Chondrocyte (in vitro differentiated cells): ENCODE results near the gene SMYD5. TPM values are rescaled to one million over a fixed set of nuclear protein-coding genes. Genes with fewer than 3 reads are reported as not detected.

Experiments
- DNase-seq: peaks from one replicate; pipeline ENCODE4 v3.0.0; 2021; ENCODE audit warnings: mixed read lengths, low spot score
- H3K27ac Mint-ChIP-seq: one replicate; pipeline ENCODE4 v1.8.0; 2021; ENCODE audit warnings: mild to moderate bottlenecking, moderate library complexity, mixed read lengths; ENCODE audit not compliant: unreplicated experiment
- H3K27me3 Mint-ChIP-seq: 2 replicates; pipeline ENCODE4 v1.8.0; 2021; ENCODE audit warnings: low read depth, mixed read lengths
- H3K36me3 Mint-ChIP-seq: 2 replicates; pipeline ENCODE4 v1.8.0; 2021; ENCODE audit warnings: low read depth, mixed read lengths
- H3K4me1 Mint-ChIP-seq: 2 replicates; pipeline ENCODE4 v1.8.0; 2021; ENCODE audit warnings: low read depth, mild to moderate bottlenecking, mixed read lengths
- H3K4me3 Mint-ChIP-seq: one replicate; pipeline ENCODE4 v1.8.0; 2021; ENCODE audit warnings: mild to moderate bottlenecking, moderate library complexity, mixed read lengths; ENCODE audit not compliant: unreplicated experiment
- H3K9me3 Mint-ChIP-seq: 2 replicates; pipeline ENCODE4 v1.8.0; 2021; ENCODE audit warnings: low read depth, mixed read lengths
- total RNA-seq: library from RNA; stranded (reverse); gene quantifications from 3 replicates; pipeline ENCODE4 v1.2.1, GENCODE V29; 2021
- TF ChIP-seq, protein P1 (sequence below): fragments of 200-600 bp; sonication (generic); IDR thresholded peaks from 2 replicates; pipeline ENCODE4 v1.5.0; 2021; ENCODE audit warnings: antibody characterized with exemption, mild to moderate bottlenecking, moderate library complexity

SMYD5 gene
- total RNA-seq, 1 donor from 2014 or later = 10.0 TPM

DNA sequence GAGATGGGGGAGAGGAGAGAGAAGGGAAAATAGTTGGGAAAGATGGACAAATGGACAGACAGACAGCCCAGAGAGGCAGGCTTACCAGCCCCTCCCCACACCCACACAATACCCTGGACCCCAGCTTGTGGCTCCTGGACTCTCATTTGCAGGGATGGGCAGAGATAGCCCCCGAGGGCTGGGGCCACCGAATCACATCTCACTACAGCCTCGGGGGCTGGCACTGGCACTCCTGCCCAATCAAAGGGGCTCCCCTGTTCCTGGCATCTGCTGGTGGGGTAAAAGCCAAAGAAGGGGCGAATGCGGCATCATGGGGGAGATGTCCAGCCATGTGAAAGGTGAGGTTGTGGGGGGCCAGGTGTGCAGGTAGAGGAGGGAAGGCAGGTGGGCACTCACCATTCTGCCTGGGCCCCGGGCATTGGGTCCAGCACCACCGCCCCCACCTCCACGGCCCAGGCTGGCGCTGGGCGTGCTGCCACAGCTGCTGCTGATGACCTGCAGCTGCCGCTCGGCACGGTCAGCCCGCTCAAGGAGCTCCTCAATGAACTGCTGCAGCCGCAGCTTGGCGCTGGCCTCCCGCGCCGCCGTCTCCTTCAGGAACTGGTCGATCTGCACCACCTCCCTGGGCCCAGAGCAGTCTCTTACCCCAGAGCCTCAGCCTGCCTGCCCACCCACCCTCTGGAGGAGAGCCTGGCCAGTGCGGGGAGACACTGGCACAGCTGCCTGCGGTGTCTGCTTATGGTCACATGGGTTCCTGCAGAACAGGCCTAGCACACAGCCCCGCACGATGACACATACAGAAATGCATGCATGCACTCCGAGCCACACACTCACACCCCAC is 52.2 kb downstream of the SMYD5 start:
- TF ChIP-seq, protein P1, sequence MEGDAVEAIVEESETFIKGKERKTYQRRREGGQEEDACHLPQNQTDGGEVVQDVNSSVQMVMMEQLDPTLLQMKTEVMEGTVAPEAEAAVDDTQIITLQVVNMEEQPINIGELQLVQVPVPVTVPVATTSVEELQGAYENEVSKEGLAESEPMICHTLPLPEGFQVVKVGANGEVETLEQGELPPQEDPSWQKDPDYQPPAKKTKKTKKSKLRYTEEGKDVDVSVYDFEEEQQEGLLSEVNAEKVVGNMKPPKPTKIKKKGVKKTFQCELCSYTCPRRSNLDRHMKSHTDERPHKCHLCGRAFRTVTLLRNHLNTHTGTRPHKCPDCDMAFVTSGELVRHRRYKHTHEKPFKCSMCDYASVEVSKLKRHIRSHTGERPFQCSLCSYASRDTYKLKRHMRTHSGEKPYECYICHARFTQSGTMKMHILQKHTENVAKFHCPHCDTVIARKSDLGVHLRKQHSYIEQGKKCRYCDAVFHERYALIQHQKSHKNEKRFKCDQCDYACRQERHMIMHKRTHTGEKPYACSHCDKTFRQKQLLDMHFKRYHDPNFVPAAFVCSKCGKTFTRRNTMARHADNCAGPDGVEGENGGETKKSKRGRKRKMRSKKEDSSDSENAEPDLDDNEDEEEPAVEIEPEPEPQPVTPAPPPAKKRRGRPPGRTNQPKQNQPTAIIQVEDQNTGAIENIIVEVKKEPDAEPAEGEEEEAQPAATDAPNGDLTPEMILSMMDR = no peak
- no peak overlapping the region for H3K27ac Mint-ChIP-seq
- no peaks in the 10 kb centered on the region for H3K9me3 Mint-ChIP-seq
- peaks cover 5% of the 10 kb centered on the region for H3K4me1 Mint-ChIP-seq
- no peak overlapping the region for H3K4me3 Mint-ChIP-seq
- peaks cover 32% of the 10 kb centered on the region for H3K27me3 Mint-ChIP-seq
- DNase-seq = no peak
- H3K36me3 Mint-ChIP-seq = peaks cover 9% of the 10 kb centered on the region

DNA sequence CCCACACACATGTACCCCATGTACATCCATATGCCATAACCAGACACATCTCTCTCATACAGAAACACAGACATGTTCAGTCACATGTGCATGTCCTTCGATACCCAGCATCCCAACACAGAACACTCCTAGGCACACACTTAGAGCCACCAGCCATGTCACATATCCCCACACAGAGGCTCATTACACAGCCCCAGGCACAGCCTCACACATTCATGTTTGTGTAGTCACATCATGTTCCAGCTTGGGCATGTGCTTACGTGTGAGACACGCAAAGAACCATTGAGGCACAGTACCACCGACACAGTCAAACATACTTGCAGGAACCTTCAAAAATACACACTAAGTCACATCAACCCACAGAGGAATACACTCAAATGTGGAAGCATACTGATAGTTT is 53.0 kb downstream of the SMYD5 start:
- Mint-ChIP-seq H3K9me3 (no peaks in the 10 kb centered on the region), H3K4me1 (peaks cover 5% of the 10 kb centered on the region), H3K36me3 (peaks cover 9% of the 10 kb centered on the region), H3K27me3 (peaks cover 37% of the 10 kb centered on the region), H3K27ac (no peak overlapping the region), H3K4me3 (no peak overlapping the region)
- no peak for DNase-seq
- TF ChIP-seq, protein P1 = no peak

DNA sequence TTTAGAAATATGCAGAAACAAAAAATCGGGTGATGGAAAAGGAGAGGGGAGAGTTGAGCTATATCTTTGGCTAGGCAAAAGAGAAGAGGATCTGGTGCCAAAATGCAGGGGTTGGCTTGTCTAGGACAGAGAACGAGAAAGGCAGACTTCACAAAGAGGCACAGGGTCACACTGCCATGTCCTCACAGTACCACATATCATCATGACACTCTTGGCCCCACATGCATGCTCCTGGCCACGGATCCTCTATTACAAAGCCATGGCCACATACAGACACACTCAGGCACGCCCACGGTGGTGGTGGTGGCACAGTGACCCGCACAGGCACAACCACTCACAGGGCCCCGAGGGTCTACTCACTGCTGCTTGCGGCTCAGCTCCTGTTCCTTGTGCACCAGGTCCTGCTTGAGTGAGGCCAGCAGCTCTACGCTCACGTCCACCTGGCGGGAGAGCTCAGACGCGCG is 54.4 kb downstream of the SMYD5 start:
- H3K4me3 Mint-ChIP-seq = no peak overlapping the region
- DNase-seq = no peak
- peaks cover 9% of the 10 kb centered on the region for H3K36me3 Mint-ChIP-seq
- peaks cover 5% of the 10 kb centered on the region for H3K4me1 Mint-ChIP-seq
- no peak overlapping the region for H3K27ac Mint-ChIP-seq
- H3K27me3 Mint-ChIP-seq = peaks cover 38% of the 10 kb centered on the region
- no peaks in the 10 kb centered on the region for H3K9me3 Mint-ChIP-seq
- TF ChIP-seq, protein P1 = no peak

DNA sequence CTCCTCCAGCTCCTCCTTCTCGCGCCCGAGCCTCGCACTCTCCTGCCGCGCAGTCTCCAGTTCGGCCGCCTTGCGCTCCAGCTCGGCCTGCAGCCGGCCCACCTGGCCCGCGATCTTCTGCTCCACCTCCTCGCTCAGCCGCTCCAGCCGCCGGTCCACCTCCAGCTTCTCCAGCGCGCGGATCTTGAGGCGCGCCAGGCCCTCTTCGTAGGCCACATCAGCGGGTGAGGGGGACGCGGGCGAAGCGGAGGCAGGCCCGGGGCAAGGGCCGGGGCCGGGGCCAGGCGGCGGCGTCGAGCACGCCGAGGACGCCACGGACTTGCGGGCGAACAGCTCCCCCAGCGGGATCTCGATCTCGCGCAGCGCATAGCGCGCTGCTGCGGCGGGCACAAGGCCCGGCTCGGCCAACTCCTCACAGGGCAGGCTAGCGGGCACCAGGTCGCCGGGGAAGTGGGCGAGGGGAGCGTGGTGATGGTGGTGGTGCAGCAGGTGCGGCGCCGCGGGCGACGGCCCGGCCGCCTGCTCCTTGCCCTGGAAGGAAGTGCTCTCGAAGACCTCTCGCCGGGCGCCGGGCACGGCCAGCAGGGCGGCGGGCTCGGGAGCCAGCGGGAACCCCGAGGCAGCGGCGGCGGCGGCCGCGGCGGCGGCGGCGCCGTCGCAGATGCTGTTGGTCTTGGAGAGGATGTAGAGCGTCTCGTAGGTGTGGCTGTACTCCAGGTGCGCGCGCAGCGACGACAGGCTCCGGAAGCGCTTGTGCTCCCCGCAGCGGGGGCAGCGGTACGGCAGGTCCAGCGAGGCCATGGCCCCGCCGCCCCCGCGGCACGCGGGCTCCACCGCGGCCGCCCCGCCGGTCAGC is 55.0 kb downstream of the SMYD5 start:
- TF ChIP-seq, protein P1 = peak; percentile 60
- Mint-ChIP-seq H3K36me3 (peaks cover 13% of the 10 kb centered on the region), H3K27me3 (peaks cover 42% of the 10 kb centered on the region), H3K4me3 (no peak overlapping the region), H3K9me3 (peaks cover 3% of the 10 kb centered on the region), H3K27ac (no peak overlapping the region), H3K4me1 (peaks cover 5% of the 10 kb centered on the region)
- DNase-seq = no peak
